GM15510 (cell line): ENCODE results near the gene CRYBG1.

Experiments used
- POLR2A ChIP-seq: IDR thresholded peaks from 3 replicates; pipeline ENCODE4 v1.6.1; 2011; ENCODE audit warnings: borderline replicate concordance; ENCODE audit not compliant: insufficient read length; ENCODE audit errors: extremely low read depth

CRYBG1 gene

GRCh38 chr6:106431405-106431804 is 70.9 kb downstream of the CRYBG1 start:
- no peak for TF ChIP-seq POLR2A

- no peak for TF ChIP-seq POLR2A
These were observed 71.5 kb downstream of the CRYBG1 start for GRCh38 chr6:106431972-106432371.

- TF ChIP-seq POLR2A: no peak
These were observed 74.0 kb downstream of the CRYBG1 start for GRCh38 chr6:106434530-106434929.

- no peak for TF ChIP-seq POLR2A
These were observed 78.9 kb downstream of the CRYBG1 start for GRCh38 chr6:106439459-106439858.

- TF ChIP-seq POLR2A: no peak
These were observed 80.0 kb downstream of the CRYBG1 start for GRCh38 chr6:106440546-106440945.

GRCh38 chr6:106442395-106442794 is 81.9 kb downstream of the CRYBG1 start:
- TF ChIP-seq POLR2A: no peak

- TF ChIP-seq POLR2A: no peak
These were observed 84.4 kb downstream of the CRYBG1 start for GRCh38 chr6:106444777-106445507.

GRCh38 chr6:106445508-106445878 is 85.0 kb downstream of the CRYBG1 start:
- TF ChIP-seq POLR2A: no peak

- TF ChIP-seq POLR2A: no peak
These were observed 85.9 kb downstream of the CRYBG1 start for GRCh38 chr6:106446287-106446885.

- no peak for TF ChIP-seq POLR2A
These were observed 86.5 kb downstream of the CRYBG1 start for GRCh38 chr6:106446983-106447382.

GRCh38 chr6:106448000-106448426 is 87.5 kb downstream of the CRYBG1 start:
- TF ChIP-seq POLR2A: no peak

GRCh38 chr6:106450653-106451052 is 90.1 kb downstream of the CRYBG1 start:
- TF ChIP-seq POLR2A: no peak

GRCh38 chr6:106451439-106451838 is 90.9 kb downstream of the CRYBG1 start:
- no peak for TF ChIP-seq POLR2A

- TF ChIP-seq POLR2A: no peak
These were observed 92.1 kb downstream of the CRYBG1 start for GRCh38 chr6:106452628-106453027.

GRCh38 chr6:106453756-106454367 is 93.3 kb downstream of the CRYBG1 start:
- no peak for TF ChIP-seq POLR2A

- no peak for TF ChIP-seq POLR2A
These were observed 96.2 kb downstream of the CRYBG1 start for GRCh38 chr6:106456756-106457155.

- no peak for TF ChIP-seq POLR2A
These were observed 97.8 kb downstream of the CRYBG1 start for GRCh38 chr6:106458021-106458986.
